ENCODE measurements around the gene TRMT112. TPM values are rescaled to one million over a fixed set of nuclear protein-coding genes. Genes with fewer than 3 reads are reported as not detected.

The TRMT112 gene
- total RNA-seq, 6 experiments from 2014 or later = 246 to 269 (median 261) TPM

GRCh38 chr11:64306563-64306875 lies 10.8 kb downstream of the TRMT112 start:
- no peaks in the 10 kb centered on the region for H3K36me3 Mint-ChIP-seq (ENCODE audit: low read depth)
- H3K4me1 Mint-ChIP-seq (ENCODE audit: low read depth) = peaks cover 18% of the 10 kb centered on the region
- DNase-seq = no peak
- H3K4me3 Mint-ChIP-seq = peak overlapping the region; percentile 89
- H3K9me3 Mint-ChIP-seq = no peaks in the 10 kb centered on the region
- TF ChIP-seq CTCF (IDR thresholded peaks at IDR 0.05) = no peak
- H3K27ac Mint-ChIP-seq = peak overlapping the region; percentile 61
- H3K27me3 Mint-ChIP-seq (ENCODE audit: insufficient read depth) = peaks cover 4% of the 10 kb centered on the region; the same call in 1 of the 2 replicates

- no peak for DNase-seq
- H3K4me3 Mint-ChIP-seq = peak overlapping the region; percentile 89
- TF ChIP-seq CTCF (IDR thresholded peaks at IDR 0.05) = peak; percentile 63
- H3K36me3 Mint-ChIP-seq (ENCODE audit: low read depth) = no peaks in the 10 kb centered on the region
- no peaks in the 10 kb centered on the region for H3K9me3 Mint-ChIP-seq
- peak overlapping the region; percentile 61 for H3K27ac Mint-ChIP-seq
- H3K4me1 Mint-ChIP-seq (ENCODE audit: low read depth) = peaks cover 19% of the 10 kb centered on the region
- H3K27me3 Mint-ChIP-seq (ENCODE audit: insufficient read depth) = peaks cover 5% of the 10 kb centered on the region
These were observed 11.4 kb downstream of the TRMT112 start for GRCh38 chr11:64305691-64306562.

- Mint-ChIP-seq H3K9me3 (no peaks in the 10 kb centered on the region), H3K36me3 (ENCODE audit: low read depth) (no peaks in the 10 kb centered on the region), H3K27ac (peak within 1 kb of the TSS; percentile 94), H3K4me3 (peak within 1 kb of the TSS; percentile 96), H3K27me3 (ENCODE audit: insufficient read depth) (peaks cover 12% of the 10 kb centered on the region), H3K4me1 (ENCODE audit: low read depth) (peaks cover 26% of the 10 kb centered on the region)
- DNase-seq = peak; percentile 94
- no peak for TF ChIP-seq CTCF (IDR thresholded peaks at IDR 0.05)
These were observed 12.2 kb downstream of the TRMT112 start, which contains the start of gene ESRRA for GRCh38 chr11:64305075-64305690. TSS of gene ESRRA (plus strand) at chr11:64305524. CDS start at chr11:64307180, 1,656 bp downstream.

- Mint-ChIP-seq H3K4me3 (peak overlapping the region; percentile 96), H3K27me3 (ENCODE audit: insufficient read depth) (peaks cover 15% of the 10 kb centered on the region), H3K27ac (peak overlapping the region; percentile 94), H3K36me3 (ENCODE audit: low read depth) (no peaks in the 10 kb centered on the region), H3K9me3 (no peaks in the 10 kb centered on the region), H3K4me1 (ENCODE audit: low read depth) (peaks cover 26% of the 10 kb centered on the region)
- DNase-seq = peak; percentile 82
- TF ChIP-seq CTCF (IDR thresholded peaks at IDR 0.05) = peak; percentile 95
These were observed 12.9 kb downstream of the TRMT112 start for GRCh38 chr11:64304316-64305072.

- peak overlapping the region; percentile 96 for H3K4me3 Mint-ChIP-seq
- TF ChIP-seq CTCF (IDR thresholded peaks at IDR 0.05) = no peak
- H3K27me3 Mint-ChIP-seq (ENCODE audit: insufficient read depth) = peaks cover 17% of the 10 kb centered on the region
- DNase-seq = no peak
- H3K27ac Mint-ChIP-seq = peak overlapping the region; percentile 94
- H3K4me1 Mint-ChIP-seq (ENCODE audit: low read depth) = peaks cover 26% of the 10 kb centered on the region
- H3K9me3 Mint-ChIP-seq = no peaks in the 10 kb centered on the region
- no peaks in the 10 kb centered on the region for H3K36me3 Mint-ChIP-seq (ENCODE audit: low read depth)
These were observed 13.4 kb downstream of the TRMT112 start for GRCh38 chr11:64304032-64304315.

Data from HFFc6 (cell line).